ENCODE measurements around the gene PKN2. TPM values are rescaled to one million over a fixed set of nuclear protein-coding genes. Genes with fewer than 3 reads are reported as not detected.

PKN2 gene
- total RNA-seq, 1 experiment from 2014 or later = 74.1 TPM

DNA sequence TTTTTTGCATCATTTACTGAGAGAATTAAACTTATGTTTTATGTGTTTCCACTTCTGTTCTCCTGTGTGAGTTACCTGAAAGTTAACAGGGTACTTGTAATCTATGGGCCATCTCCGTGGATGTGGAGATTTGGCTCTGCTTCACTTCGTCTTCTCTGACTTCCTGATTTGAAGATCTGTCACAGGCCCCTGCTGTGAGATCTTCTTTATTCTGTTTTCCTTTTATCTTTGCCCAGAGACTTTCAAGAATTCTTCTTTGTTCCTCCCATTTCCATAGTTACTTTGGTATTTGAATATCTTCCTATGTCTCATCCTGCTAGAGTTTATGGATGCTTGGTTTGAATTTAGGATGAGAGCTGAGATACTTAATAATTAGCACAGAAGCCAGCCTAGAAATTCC is 35.4 kb upstream of the PKN2 start:
- ATAC-seq = no peak
- Histone ChIP-seq H3K36me3 (ENCODE audit: control insufficient read depth, insufficient read depth, low read length) (no peaks in the 10 kb centered on the region), H3K27ac (ENCODE audit: low read length) (no peak overlapping the region), H3K4me1 (ENCODE audit: control insufficient read depth, insufficient read depth, low read length) (no peaks in the 10 kb centered on the region), H3K9me3 (ENCODE audit: control insufficient read depth, insufficient read depth, low read depth, low read length) (no peaks in the 10 kb centered on the region), H3K27me3 (ENCODE audit: control insufficient read depth, insufficient read depth, low read length) (peaks cover 10% of the 10 kb centered on the region), H3K4me3 (ENCODE audit: low read depth in 2 of 2, low read length in 2 of 2) (no peak overlapping the region)
- in situ Hi-C loops (cut with HindIII; ENCODE audit: low pct_unique_long_range_greater_than_20kb, low sequenced_read_pairs) (no loop called here), intact Hi-C loops (cut with micrococcal nuclease; ENCODE audit: unreplicated experiment) (no loop called here)
- CTCF ChIA-PET = no interaction called here
- no peak for TF ChIP-seq SIN3A (IDR thresholded peaks at IDR 0.05; ENCODE audit: borderline replicate concordance, insufficient read depth, low read depth, low read length)
- no peak for TF ChIP-seq REST (IDR thresholded peaks at IDR 0.05; ENCODE audit: insufficient read depth in 1 of 2, low read depth in 2 of 2, low read length in 1 of 2)
- TF ChIP-seq POLR2AphosphoS5 (IDR thresholded peaks at IDR 0.05; ENCODE audit: low read depth, low read length) = no peak
- no peak for TF ChIP-seq TCF7L2 (IDR thresholded peaks at IDR 0.05; ENCODE audit: low read depth, low read length)
- TF ChIP-seq, protein P1, sequence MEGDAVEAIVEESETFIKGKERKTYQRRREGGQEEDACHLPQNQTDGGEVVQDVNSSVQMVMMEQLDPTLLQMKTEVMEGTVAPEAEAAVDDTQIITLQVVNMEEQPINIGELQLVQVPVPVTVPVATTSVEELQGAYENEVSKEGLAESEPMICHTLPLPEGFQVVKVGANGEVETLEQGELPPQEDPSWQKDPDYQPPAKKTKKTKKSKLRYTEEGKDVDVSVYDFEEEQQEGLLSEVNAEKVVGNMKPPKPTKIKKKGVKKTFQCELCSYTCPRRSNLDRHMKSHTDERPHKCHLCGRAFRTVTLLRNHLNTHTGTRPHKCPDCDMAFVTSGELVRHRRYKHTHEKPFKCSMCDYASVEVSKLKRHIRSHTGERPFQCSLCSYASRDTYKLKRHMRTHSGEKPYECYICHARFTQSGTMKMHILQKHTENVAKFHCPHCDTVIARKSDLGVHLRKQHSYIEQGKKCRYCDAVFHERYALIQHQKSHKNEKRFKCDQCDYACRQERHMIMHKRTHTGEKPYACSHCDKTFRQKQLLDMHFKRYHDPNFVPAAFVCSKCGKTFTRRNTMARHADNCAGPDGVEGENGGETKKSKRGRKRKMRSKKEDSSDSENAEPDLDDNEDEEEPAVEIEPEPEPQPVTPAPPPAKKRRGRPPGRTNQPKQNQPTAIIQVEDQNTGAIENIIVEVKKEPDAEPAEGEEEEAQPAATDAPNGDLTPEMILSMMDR (IDR thresholded peaks at IDR 0.05) = no peak
- no TSS peak for BruUV-seq (replicated peaks)
- POLR2A ChIA-PET = no interaction called here
- DNase-seq (ENCODE audit: low read depth, low spot score) = no peak

DNA sequence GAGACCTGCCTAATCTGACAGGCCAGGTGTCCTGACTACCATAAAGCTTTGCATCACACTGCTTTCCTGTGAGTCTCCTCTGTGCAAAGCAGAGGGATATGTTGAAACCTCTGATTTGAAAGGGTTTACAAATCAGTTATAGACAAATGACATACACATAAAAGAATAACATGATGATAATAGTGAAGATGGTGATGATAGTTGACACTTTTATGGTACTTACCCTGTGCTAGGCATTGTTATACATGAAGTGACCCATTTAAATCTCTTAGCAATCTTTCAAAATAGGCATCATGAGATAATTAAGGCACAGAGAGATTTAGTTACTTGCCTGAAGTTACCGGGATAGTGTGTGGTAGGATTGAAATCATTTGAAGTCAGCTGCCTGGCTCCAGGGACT is 34.1 kb upstream of the PKN2 start:
- Histone ChIP-seq H3K27me3 (ENCODE audit: control insufficient read depth, insufficient read depth, low read length) (peaks cover 10% of the 10 kb centered on the region), H3K36me3 (ENCODE audit: control insufficient read depth, insufficient read depth, low read length) (no peaks in the 10 kb centered on the region), H3K27ac (ENCODE audit: low read length) (no peak overlapping the region), H3K4me3 (ENCODE audit: low read depth in 2 of 2, low read length in 2 of 2) (no peak overlapping the region), H3K4me1 (ENCODE audit: control insufficient read depth, insufficient read depth, low read length) (no peaks in the 10 kb centered on the region), H3K9me3 (ENCODE audit: control insufficient read depth, insufficient read depth, low read depth, low read length) (no peaks in the 10 kb centered on the region)
- intact Hi-C loops (cut with micrococcal nuclease; ENCODE audit: unreplicated experiment) (loop anchor here (10.0 kb wide), 1 partner anchor 225 kb away; no protein-coding TSS in a partner anchor), in situ Hi-C loops (cut with HindIII; ENCODE audit: low pct_unique_long_range_greater_than_20kb, low sequenced_read_pairs) (no loop called here)
- CTCF ChIA-PET = no interaction called here
- no TSS peak for BruUV-seq (replicated peaks)
- POLR2A ChIA-PET = no interaction called here
- TF ChIP-seq, protein P1 (IDR thresholded peaks at IDR 0.05) = no peak
- TF ChIP-seq SIN3A (IDR thresholded peaks at IDR 0.05; ENCODE audit: borderline replicate concordance, insufficient read depth, low read depth, low read length) (no peak), POLR2AphosphoS5 (IDR thresholded peaks at IDR 0.05; ENCODE audit: low read depth, low read length) (no peak), TCF7L2 (IDR thresholded peaks at IDR 0.05; ENCODE audit: low read depth, low read length) (no peak), REST (IDR thresholded peaks at IDR 0.05; ENCODE audit: insufficient read depth in 1 of 2, low read depth in 2 of 2, low read length in 1 of 2) (no peak)
- DNase-seq (ENCODE audit: low read depth, low spot score) = no peak
- no peak for ATAC-seq
